GM19372 (cell line): ENCODE data around the gene NDC1.
"Not testable (repeated sequence)": the region's sequence is repeated elsewhere in the genome, so short reads cannot be mapped to it uniquely, and the experiment has no call there.

Source experiments
- ATAC-seq: cut with Tn5 transposase; IDR thresholded peaks from one replicate; pipeline ENCODE4 v1.9.1; 2021; ENCODE audit warnings: mild to moderate bottlenecking, low read depth, moderate library complexity; ENCODE audit not compliant: unreplicated experiment

The NDC1 gene

GRCh38 chr1:53833393-53833792, 4.7 kb downstream of the NDC1 start:
- no peak for ATAC-seq

- ATAC-seq: no peak
Observed at GRCh38 chr1:53826367-53826766, 11.7 kb downstream of the NDC1 start.

GRCh38 chr1:53825306-53825705, 12.8 kb downstream of the NDC1 start:
- no peak for ATAC-seq

GRCh38 chr1:53822931-53823330, 15.2 kb downstream of the NDC1 start:
- ATAC-seq: no peak

GRCh38 chr1:53821380-53821779, 16.7 kb downstream of the NDC1 start:
- ATAC-seq: no peak

- ATAC-seq: no peak
Observed at GRCh38 chr1:53819387-53819786, 18.7 kb downstream of the NDC1 start.

GRCh38 chr1:53816584-53816983, 21.5 kb downstream of the NDC1 start:
- not testable (repeated sequence) for ATAC-seq

GRCh38 chr1:53815484-53815883, 22.6 kb downstream of the NDC1 start:
- ATAC-seq: not testable (repeated sequence)

GRCh38 chr1:53811414-53811851, 26.7 kb downstream of the NDC1 start:
- ATAC-seq: no peak

- ATAC-seq: no peak
Observed at GRCh38 chr1:53810497-53810896, 27.6 kb downstream of the NDC1 start.

- ATAC-seq: no peak
Observed at GRCh38 chr1:53810007-53810406, 28.1 kb downstream of the NDC1 start.

- no peak for ATAC-seq
Observed at GRCh38 chr1:53807916-53808315, 30.2 kb downstream of the NDC1 start.

GRCh38 chr1:53804791-53805505, 33.1 kb downstream of the NDC1 start:
- no peak for ATAC-seq

- ATAC-seq: no peak
Observed at GRCh38 chr1:53804181-53804580, 33.9 kb downstream of the NDC1 start.

GRCh38 chr1:53800621-53801020, 37.5 kb downstream of the NDC1 start:
- no peak for ATAC-seq

- ATAC-seq: no peak
Observed at GRCh38 chr1:53799141-53799540, 39.0 kb downstream of the NDC1 start.

- ATAC-seq: no peak
Observed at GRCh38 chr1:53792806-53793205, 45.3 kb downstream of the NDC1 start.

- no peak for ATAC-seq
Observed at GRCh38 chr1:53787655-53788054, 50.4 kb downstream of the NDC1 start.

GRCh38 chr1:53783056-53783455, 55.0 kb downstream of the NDC1 start:
- no peak for ATAC-seq

- no peak for ATAC-seq
Observed at GRCh38 chr1:53781654-53782053, 56.4 kb downstream of the NDC1 start.

GRCh38 chr1:53777272-53777671, 60.8 kb downstream of the NDC1 start:
- ATAC-seq: no peak

GRCh38 chr1:53771648-53772047, 66.4 kb downstream of the NDC1 start:
- ATAC-seq: no peak

GRCh38 chr1:53769780-53770179, 68.3 kb downstream of the NDC1 start:
- no peak for ATAC-seq
